WTC11 (cell line): Measurements from ENCODE around the gene TMCC1. TPM values are rescaled to one million over a fixed set of nuclear protein-coding genes. Genes with fewer than 3 reads are reported as not detected.
A peak's percentile ranks its signal among the peaks of the same experiment; 100 is the strongest.

Source experiments
- ATAC-seq: fragments of 200-7000 bp; cut with Tn5 transposase; 2 replicates; pipeline ENCODE4 v1.10.0; 2021; ENCODE audit warnings: mild to moderate bottlenecking, moderate library complexity
- CTCF ChIA-PET: fragments of 300-600 bp; sonication (Branson Sonifier 250); formaldehyde crosslinking; loops from one replicate; lab custom pipeline; 2021; ENCODE audit warnings: antibody characterized with exemption; lab: Charles Lee
- POLR2A ChIA-PET: fragments of 350-600 bp; sonication (Branson Sonifier 250); formaldehyde crosslinking; loops from one replicate; lab custom pipeline; 2021; ENCODE audit warnings: antibody characterized with exemption; lab: Charles Lee
- DNase-seq: peaks from one replicate; pipeline ENCODE4 v3.0.0; 2021; ENCODE audit warnings: low spot score
- H3K27ac Mint-ChIP-seq: 2 replicates; pipeline ENCODE4 v1.8.0; 2021; ENCODE audit warnings: mixed read lengths
- H3K27me3 Mint-ChIP-seq: 2 replicates; pipeline ENCODE4 v1.8.0; 2021; ENCODE audit warnings: low read depth, mild to moderate bottlenecking, moderate library complexity, mixed read lengths
- H3K36me3 Mint-ChIP-seq: 2 replicates; pipeline ENCODE4 v1.8.0; 2021; ENCODE audit warnings: mixed read lengths
- H3K4me1 Mint-ChIP-seq: 2 replicates; pipeline ENCODE4 v1.8.0; 2022; ENCODE audit warnings: mixed read lengths
- H3K4me3 Mint-ChIP-seq: 2 replicates; pipeline ENCODE4 v1.8.0; 2021; ENCODE audit warnings: mild to moderate bottlenecking, moderate library complexity, mixed read lengths
- H3K9me3 Mint-ChIP-seq: 2 replicates; pipeline ENCODE4 v1.8.0; 2021; ENCODE audit warnings: mixed read lengths
- FOXJ3 ChIP-seq: sonication (generic); formaldehyde crosslinking; IDR thresholded peaks from 2 replicates; pipeline ENCODE4 v1.9.0; 2021; ENCODE audit warnings: missing genetic modification reagents, mild to moderate bottlenecking, borderline replicate concordance
- FOXP1 ChIP-seq: sonication (generic); formaldehyde crosslinking; IDR thresholded peaks from 2 replicates; pipeline ENCODE4 v1.8.0; 2022; ENCODE audit warnings: missing genetic modification reagents, mild to moderate bottlenecking, moderate library complexity, borderline replicate concordance
- GTF2I ChIP-seq: fragments of 250-450 bp; sonication (Bioruptor Pico); conservative IDR thresholded peaks from 2 replicates; pipeline ENCODE4 v1.4.0; 2021; ENCODE audit warnings: mild to moderate bottlenecking
- IRF2 ChIP-seq: sonication (generic); formaldehyde crosslinking; IDR thresholded peaks from 2 replicates; pipeline ENCODE4 v1.8.0; 2022; ENCODE audit warnings: low read depth, missing genetic modification reagents, borderline replicate concordance
- JUN ChIP-seq: sonication (generic); formaldehyde crosslinking; IDR thresholded peaks from 2 replicates; pipeline ENCODE4 v1.8.0; 2023; ENCODE audit warnings: mild to moderate bottlenecking, missing genetic modification reagents
- NFE2L1 ChIP-seq: sonication (generic); formaldehyde crosslinking; IDR thresholded peaks from 2 replicates; pipeline ENCODE4 v1.8.1; 2023; ENCODE audit warnings: missing genetic modification reagents
- RORB ChIP-seq: fragments of 250-450 bp; sonication (Bioruptor Pico); IDR thresholded peaks from 2 replicates; pipeline ENCODE4 v1.9.0; 2021; ENCODE audit warnings: mild to moderate bottlenecking
- SMAD4 ChIP-seq: sonication (generic); formaldehyde crosslinking; IDR thresholded peaks from 2 replicates; pipeline ENCODE4 v1.8.0; 2022; ENCODE audit warnings: mild to moderate bottlenecking, missing genetic modification reagents
- SOX15 ChIP-seq: fragments of 250-450 bp; sonication (Bioruptor Pico); IDR thresholded peaks from 2 replicates; pipeline ENCODE4 v1.9.0; 2021; ENCODE audit warnings: mild to moderate bottlenecking
- SP1 ChIP-seq: sonication (generic); formaldehyde crosslinking; conservative IDR thresholded peaks from 2 replicates; pipeline ENCODE4 v1.8.1; 2022; ENCODE audit warnings: missing genetic modification reagents
- ZNF138 ChIP-seq: sonication (generic); formaldehyde crosslinking; conservative IDR thresholded peaks from 2 replicates; pipeline ENCODE4 v1.8.1; 2022; ENCODE audit warnings: mild to moderate bottlenecking, moderate library complexity, missing genetic modification reagents
- ZNF263 ChIP-seq: sonication (generic); formaldehyde crosslinking; IDR thresholded peaks from 2 replicates; pipeline ENCODE4 v1.8.1; 2022; ENCODE audit warnings: low read depth, mild to moderate bottlenecking, moderate library complexity, missing genetic modification reagents
- ZNF396 ChIP-seq: fragments of 250-450 bp; sonication (Bioruptor Pico); IDR thresholded peaks from 2 replicates; pipeline ENCODE4 v1.8.0; 2021; ENCODE audit warnings: mild to moderate bottlenecking, moderate library complexity, borderline replicate concordance
- ZNF671 ChIP-seq: fragments of 250-450 bp; sonication (Bioruptor Pico); IDR thresholded peaks from 2 replicates; pipeline ENCODE4 v1.8.0; 2021; ENCODE audit warnings: mild to moderate bottlenecking
- total RNA-seq: library from RNA; stranded (reverse); gene quantifications from 3 replicates; pipeline ENCODE4 v1.2.3, GENCODE V29; 2021
- TF ChIP-seq, protein P1 (sequence below): fragments of 200-600 bp; IDR thresholded peaks from 2 replicates; pipeline ENCODE4 v1.8.0; 2022; ENCODE audit warnings: antibody characterized with exemption
- TF ChIP-seq, protein P2 (sequence below): fragments of 250-450 bp; sonication (Bioruptor Pico); IDR thresholded peaks from 2 replicates; pipeline ENCODE4 v1.8.0; 2021; ENCODE audit warnings: mild to moderate bottlenecking
- TF ChIP-seq, protein P3 (sequence below): sonication (generic); formaldehyde crosslinking; IDR thresholded peaks from 2 replicates; pipeline ENCODE4 v1.8.1; 2023; ENCODE audit warnings: mild to moderate bottlenecking, missing genetic modification reagents, borderline replicate concordance
- TF ChIP-seq, protein P4 (sequence below): fragments of 250-450 bp; sonication (Bioruptor Pico); IDR thresholded peaks from 2 replicates; pipeline ENCODE4 v1.9.0; 2021; ENCODE audit warnings: mild to moderate bottlenecking
- TF ChIP-seq, protein P5 (sequence below): sonication (generic); formaldehyde crosslinking; IDR thresholded peaks from 2 replicates; pipeline ENCODE4 v1.8.1; 2022; ENCODE audit warnings: low read depth, mild to moderate bottlenecking, moderate library complexity, missing genetic modification reagents, borderline replicate concordance
- TF ChIP-seq, protein P6 (sequence below): sonication (generic); formaldehyde crosslinking; conservative IDR thresholded peaks from 2 replicates; pipeline ENCODE4 v1.8.1; 2023; ENCODE audit warnings: mild to moderate bottlenecking, low read depth, missing genetic modification reagents, moderate library complexity
- TF ChIP-seq, protein P7 (sequence below): sonication (generic); formaldehyde crosslinking; IDR thresholded peaks from 2 replicates; pipeline ENCODE4 v1.8.0; 2022; ENCODE audit warnings: mild to moderate bottlenecking, missing genetic modification reagents

Gene TMCC1
- total RNA-seq, 1 experiment from 2014 or later = 29.3 TPM

DNA sequence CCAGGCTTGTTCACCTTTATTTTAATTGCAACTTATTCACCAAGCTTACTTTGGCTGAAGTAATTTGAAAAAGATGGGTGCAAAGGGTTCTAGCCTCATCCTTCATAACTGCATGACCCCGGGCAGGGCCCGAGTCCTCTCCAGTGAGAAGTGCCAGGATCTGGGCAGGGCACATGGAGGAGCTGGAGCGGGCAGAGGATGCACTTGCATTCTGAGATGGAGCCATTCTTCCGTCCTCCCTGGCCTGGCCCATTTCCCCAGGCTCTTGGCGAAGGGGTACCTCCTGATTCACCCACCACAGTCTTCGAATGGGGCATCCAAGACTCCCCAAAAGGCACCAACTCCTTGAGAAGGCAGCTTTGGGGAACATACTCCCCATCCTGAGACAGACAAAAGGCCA lies 264.5 kb downstream of the TMCC1 start:
- no peaks in the 10 kb centered on the region for H3K9me3 Mint-ChIP-seq
- H3K27ac Mint-ChIP-seq = no peak overlapping the region
- DNase-seq = no peak
- H3K36me3 Mint-ChIP-seq = no peaks in the 10 kb centered on the region
- H3K4me1 Mint-ChIP-seq = peaks cover 23% of the 10 kb centered on the region
- no peak overlapping the region for H3K4me3 Mint-ChIP-seq
- TF ChIP-seq ZNF138 (CRISPR knock-in tag) = no peak
- no peak for TF ChIP-seq SOX15
- TF ChIP-seq IRF2 (CRISPR knock-in tag) = no peak
- TF ChIP-seq, protein P1, sequence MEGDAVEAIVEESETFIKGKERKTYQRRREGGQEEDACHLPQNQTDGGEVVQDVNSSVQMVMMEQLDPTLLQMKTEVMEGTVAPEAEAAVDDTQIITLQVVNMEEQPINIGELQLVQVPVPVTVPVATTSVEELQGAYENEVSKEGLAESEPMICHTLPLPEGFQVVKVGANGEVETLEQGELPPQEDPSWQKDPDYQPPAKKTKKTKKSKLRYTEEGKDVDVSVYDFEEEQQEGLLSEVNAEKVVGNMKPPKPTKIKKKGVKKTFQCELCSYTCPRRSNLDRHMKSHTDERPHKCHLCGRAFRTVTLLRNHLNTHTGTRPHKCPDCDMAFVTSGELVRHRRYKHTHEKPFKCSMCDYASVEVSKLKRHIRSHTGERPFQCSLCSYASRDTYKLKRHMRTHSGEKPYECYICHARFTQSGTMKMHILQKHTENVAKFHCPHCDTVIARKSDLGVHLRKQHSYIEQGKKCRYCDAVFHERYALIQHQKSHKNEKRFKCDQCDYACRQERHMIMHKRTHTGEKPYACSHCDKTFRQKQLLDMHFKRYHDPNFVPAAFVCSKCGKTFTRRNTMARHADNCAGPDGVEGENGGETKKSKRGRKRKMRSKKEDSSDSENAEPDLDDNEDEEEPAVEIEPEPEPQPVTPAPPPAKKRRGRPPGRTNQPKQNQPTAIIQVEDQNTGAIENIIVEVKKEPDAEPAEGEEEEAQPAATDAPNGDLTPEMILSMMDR = no peak
- no peak for TF ChIP-seq FOXP1 (CRISPR knock-in tag)
- TF ChIP-seq ZNF396 = no peak
- no peak for TF ChIP-seq SP1
- no peak for TF ChIP-seq RORB
- TF ChIP-seq, protein P2, sequence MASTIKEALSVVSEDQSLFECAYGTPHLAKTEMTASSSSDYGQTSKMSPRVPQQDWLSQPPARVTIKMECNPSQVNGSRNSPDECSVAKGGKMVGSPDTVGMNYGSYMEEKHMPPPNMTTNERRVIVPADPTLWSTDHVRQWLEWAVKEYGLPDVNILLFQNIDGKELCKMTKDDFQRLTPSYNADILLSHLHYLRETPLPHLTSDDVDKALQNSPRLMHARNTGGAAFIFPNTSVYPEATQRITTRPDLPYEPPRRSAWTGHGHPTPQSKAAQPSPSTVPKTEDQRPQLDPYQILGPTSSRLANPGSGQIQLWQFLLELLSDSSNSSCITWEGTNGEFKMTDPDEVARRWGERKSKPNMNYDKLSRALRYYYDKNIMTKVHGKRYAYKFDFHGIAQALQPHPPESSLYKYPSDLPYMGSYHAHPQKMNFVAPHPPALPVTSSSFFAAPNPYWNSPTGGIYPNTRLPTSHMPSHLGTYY = no peak
- TF ChIP-seq, protein P3, sequence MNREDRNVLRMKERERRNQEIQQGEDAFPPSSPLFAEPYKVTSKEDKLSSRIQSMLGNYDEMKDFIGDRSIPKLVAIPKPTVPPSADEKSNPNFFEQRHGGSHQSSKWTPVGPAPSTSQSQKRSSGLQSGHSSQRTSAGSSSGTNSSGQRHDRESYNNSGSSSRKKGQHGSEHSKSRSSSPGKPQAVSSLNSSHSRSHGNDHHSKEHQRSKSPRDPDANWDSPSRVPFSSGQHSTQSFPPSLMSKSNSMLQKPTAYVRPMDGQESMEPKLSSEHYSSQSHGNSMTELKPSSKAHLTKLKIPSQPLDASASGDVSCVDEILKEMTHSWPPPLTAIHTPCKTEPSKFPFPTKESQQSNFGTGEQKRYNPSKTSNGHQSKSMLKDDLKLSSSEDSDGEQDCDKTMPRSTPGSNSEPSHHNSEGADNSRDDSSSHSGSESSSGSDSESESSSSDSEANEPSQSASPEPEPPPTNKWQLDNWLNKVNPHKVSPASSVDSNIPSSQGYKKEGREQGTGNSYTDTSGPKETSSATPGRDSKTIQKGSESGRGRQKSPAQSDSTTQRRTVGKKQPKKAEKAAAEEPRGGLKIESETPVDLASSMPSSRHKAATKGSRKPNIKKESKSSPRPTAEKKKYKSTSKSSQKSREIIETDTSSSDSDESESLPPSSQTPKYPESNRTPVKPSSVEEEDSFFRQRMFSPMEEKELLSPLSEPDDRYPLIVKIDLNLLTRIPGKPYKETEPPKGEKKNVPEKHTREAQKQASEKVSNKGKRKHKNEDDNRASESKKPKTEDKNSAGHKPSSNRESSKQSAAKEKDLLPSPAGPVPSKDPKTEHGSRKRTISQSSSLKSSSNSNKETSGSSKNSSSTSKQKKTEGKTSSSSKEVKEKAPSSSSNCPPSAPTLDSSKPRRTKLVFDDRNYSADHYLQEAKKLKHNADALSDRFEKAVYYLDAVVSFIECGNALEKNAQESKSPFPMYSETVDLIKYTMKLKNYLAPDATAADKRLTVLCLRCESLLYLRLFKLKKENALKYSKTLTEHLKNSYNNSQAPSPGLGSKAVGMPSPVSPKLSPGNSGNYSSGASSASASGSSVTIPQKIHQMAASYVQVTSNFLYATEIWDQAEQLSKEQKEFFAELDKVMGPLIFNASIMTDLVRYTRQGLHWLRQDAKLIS (CRISPR knock-in tag) = no peak
- no peak for TF ChIP-seq ZNF671
- TF ChIP-seq SMAD4 (CRISPR knock-in tag) = no peak
- no peak for TF ChIP-seq JUN
- TF ChIP-seq, protein P4, sequence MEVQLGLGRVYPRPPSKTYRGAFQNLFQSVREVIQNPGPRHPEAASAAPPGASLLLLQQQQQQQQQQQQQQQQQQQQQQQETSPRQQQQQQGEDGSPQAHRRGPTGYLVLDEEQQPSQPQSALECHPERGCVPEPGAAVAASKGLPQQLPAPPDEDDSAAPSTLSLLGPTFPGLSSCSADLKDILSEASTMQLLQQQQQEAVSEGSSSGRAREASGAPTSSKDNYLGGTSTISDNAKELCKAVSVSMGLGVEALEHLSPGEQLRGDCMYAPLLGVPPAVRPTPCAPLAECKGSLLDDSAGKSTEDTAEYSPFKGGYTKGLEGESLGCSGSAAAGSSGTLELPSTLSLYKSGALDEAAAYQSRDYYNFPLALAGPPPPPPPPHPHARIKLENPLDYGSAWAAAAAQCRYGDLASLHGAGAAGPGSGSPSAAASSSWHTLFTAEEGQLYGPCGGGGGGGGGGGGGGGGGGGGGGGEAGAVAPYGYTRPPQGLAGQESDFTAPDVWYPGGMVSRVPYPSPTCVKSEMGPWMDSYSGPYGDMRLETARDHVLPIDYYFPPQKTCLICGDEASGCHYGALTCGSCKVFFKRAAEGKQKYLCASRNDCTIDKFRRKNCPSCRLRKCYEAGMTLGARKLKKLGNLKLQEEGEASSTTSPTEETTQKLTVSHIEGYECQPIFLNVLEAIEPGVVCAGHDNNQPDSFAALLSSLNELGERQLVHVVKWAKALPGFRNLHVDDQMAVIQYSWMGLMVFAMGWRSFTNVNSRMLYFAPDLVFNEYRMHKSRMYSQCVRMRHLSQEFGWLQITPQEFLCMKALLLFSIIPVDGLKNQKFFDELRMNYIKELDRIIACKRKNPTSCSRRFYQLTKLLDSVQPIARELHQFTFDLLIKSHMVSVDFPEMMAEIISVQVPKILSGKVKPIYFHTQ (CRISPR knock-in tag) = no peak
- TF ChIP-seq NFE2L1 = no peak
- no peak for ATAC-seq
- H3K27me3 Mint-ChIP-seq = no peaks in the 10 kb centered on the region
- CTCF ChIA-PET = interaction anchor here (1.6 to 6.1 kb wide), 11 partner anchors 17 to 314 kb away, joined by 4 to 84 read pairs (median 9); no protein-coding TSS in a partner anchor
- POLR2A ChIA-PET = interaction anchor here (0.6 kb wide), 1 partner anchor 183 kb away, joined by 4 read pairs; no protein-coding TSS in a partner anchor

DNA sequence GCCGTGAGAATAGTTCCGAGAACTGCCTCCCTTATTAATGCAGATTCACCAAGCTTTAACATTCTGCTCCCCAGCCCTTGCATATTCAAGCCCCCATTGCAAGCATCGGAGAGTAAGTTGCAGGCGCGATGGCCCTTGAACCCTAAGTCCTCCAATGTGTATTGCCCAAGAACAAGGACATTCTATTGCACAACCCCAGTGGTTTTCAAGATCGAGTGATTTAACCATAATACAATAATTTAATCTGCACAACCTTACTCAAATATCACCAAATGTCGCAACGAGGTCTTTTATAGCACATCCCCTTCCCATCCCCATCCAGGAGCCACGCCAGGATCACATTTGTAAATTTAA lies 265.4 kb downstream of the TMCC1 start:
- CTCF ChIA-PET = interaction anchor here (0.8 to 6.1 kb wide), 37 partner anchors 9 to 315 kb away, joined by 3 to 84 read pairs (median 4); partner anchors contain the start of gene RHO
- DNase-seq = no peak
- Mint-ChIP-seq H3K27me3 (no peaks in the 10 kb centered on the region), H3K4me1 (peaks cover 23% of the 10 kb centered on the region), H3K36me3 (no peaks in the 10 kb centered on the region), H3K27ac (peak overlapping the region; percentile 65), H3K9me3 (no peaks in the 10 kb centered on the region), H3K4me3 (peak overlapping the region; percentile 89)
- POLR2A ChIA-PET = interaction anchor here (1.1 kb wide), 1 partner anchor 36 kb away, joined by 4 read pairs; no protein-coding TSS in a partner anchor
- TF ChIP-seq ZNF263 = no peak
- TF ChIP-seq, protein P5, sequence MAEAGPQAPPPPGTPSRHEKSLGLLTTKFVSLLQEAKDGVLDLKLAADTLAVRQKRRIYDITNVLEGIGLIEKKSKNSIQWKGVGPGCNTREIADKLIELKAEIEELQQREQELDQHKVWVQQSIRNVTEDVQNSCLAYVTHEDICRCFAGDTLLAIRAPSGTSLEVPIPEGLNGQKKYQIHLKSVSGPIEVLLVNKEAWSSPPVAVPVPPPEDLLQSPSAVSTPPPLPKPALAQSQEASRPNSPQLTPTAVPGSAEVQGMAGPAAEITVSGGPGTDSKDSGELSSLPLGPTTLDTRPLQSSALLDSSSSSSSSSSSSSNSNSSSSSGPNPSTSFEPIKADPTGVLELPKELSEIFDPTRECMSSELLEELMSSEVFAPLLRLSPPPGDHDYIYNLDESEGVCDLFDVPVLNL (CRISPR knock-in tag) = no peak
- TF ChIP-seq, protein P6, sequence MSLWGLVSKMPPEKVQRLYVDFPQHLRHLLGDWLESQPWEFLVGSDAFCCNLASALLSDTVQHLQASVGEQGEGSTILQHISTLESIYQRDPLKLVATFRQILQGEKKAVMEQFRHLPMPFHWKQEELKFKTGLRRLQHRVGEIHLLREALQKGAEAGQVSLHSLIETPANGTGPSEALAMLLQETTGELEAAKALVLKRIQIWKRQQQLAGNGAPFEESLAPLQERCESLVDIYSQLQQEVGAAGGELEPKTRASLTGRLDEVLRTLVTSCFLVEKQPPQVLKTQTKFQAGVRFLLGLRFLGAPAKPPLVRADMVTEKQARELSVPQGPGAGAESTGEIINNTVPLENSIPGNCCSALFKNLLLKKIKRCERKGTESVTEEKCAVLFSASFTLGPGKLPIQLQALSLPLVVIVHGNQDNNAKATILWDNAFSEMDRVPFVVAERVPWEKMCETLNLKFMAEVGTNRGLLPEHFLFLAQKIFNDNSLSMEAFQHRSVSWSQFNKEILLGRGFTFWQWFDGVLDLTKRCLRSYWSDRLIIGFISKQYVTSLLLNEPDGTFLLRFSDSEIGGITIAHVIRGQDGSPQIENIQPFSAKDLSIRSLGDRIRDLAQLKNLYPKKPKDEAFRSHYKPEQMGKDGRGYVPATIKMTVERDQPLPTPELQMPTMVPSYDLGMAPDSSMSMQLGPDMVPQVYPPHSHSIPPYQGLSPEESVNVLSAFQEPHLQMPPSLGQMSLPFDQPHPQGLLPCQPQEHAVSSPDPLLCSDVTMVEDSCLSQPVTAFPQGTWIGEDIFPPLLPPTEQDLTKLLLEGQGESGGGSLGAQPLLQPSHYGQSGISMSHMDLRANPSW (CRISPR knock-in tag) = no peak
- TF ChIP-seq, protein P7, sequence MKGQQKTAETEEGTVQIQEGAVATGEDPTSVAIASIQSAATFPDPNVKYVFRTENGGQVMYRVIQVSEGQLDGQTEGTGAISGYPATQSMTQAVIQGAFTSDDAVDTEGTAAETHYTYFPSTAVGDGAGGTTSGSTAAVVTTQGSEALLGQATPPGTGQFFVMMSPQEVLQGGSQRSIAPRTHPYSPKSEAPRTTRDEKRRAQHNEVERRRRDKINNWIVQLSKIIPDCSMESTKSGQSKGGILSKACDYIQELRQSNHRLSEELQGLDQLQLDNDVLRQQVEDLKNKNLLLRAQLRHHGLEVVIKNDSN (CRISPR knock-in tag) = no peak
- no peak for TF ChIP-seq FOXP1 (CRISPR knock-in tag)
- TF ChIP-seq GTF2I = no peak
- no peak for TF ChIP-seq SOX15
- no peak for TF ChIP-seq ZNF396
- no peak for TF ChIP-seq SMAD4 (CRISPR knock-in tag)
- no peak for TF ChIP-seq FOXJ3 (CRISPR knock-in tag)
- ATAC-seq = no peak
